Neural cell (in vitro differentiated cells): ENCODE data around the gene MUC2.

Source experiments
- EP300 ChIP-seq: fragments of 450-650 bp; conservative IDR thresholded peaks from 2 replicates; pipeline ENCODE4 v1.6.1; 2014; ENCODE audit warnings: antibody characterized with exemption, mild to moderate bottlenecking, moderate library complexity; ENCODE audit not compliant: poor library complexity, severe bottlenecking
- EZH2 ChIP-seq: fragments of 200-600, 300-800 bp; shearing (Covaris generic), sonication (generic); IDR thresholded peaks from 2 replicates; pipeline ENCODE4 v1.6.1; 2014; ENCODE audit warnings: antibody characterized with exemption, low read length, borderline replicate concordance, mild to moderate bottlenecking; ENCODE audit not compliant: insufficient read depth, poor library complexity, severe bottlenecking
- MXI1 ChIP-seq: fragments of 450-650 bp; conservative IDR thresholded peaks from 2 replicates; pipeline ENCODE4 v1.6.1; 2014; ENCODE audit warnings: antibody characterized with exemption, mild to moderate bottlenecking; ENCODE audit not compliant: poor library complexity, severe bottlenecking
- POLR2AphosphoS5 ChIP-seq: IDR thresholded peaks from 2 replicates; pipeline ENCODE4 v1.6.1; 2012
- SMC3 ChIP-seq: fragments of 450-650 bp; conservative IDR thresholded peaks from 2 replicates; pipeline ENCODE4 v1.6.1; 2014; ENCODE audit warnings: antibody characterized with exemption, mild to moderate bottlenecking, moderate library complexity; ENCODE audit not compliant: poor library complexity
- TAF1 ChIP-seq: IDR thresholded peaks from 2 replicates; pipeline ENCODE4 v1.6.1; 2012; ENCODE audit warnings: low read depth
- TF ChIP-seq, protein P1 (sequence below): fragments of 450-650 bp; IDR thresholded peaks from 2 replicates; pipeline ENCODE4 v1.5.1; 2014; ENCODE audit warnings: antibody characterized with exemption, mild to moderate bottlenecking, moderate library complexity; ENCODE audit not compliant: poor library complexity, severe bottlenecking
- TF ChIP-seq, protein P2 (sequence below): IDR thresholded peaks from 2 replicates; pipeline ENCODE4 v1.6.1; 2012; ENCODE audit warnings: borderline replicate concordance

DNA sequence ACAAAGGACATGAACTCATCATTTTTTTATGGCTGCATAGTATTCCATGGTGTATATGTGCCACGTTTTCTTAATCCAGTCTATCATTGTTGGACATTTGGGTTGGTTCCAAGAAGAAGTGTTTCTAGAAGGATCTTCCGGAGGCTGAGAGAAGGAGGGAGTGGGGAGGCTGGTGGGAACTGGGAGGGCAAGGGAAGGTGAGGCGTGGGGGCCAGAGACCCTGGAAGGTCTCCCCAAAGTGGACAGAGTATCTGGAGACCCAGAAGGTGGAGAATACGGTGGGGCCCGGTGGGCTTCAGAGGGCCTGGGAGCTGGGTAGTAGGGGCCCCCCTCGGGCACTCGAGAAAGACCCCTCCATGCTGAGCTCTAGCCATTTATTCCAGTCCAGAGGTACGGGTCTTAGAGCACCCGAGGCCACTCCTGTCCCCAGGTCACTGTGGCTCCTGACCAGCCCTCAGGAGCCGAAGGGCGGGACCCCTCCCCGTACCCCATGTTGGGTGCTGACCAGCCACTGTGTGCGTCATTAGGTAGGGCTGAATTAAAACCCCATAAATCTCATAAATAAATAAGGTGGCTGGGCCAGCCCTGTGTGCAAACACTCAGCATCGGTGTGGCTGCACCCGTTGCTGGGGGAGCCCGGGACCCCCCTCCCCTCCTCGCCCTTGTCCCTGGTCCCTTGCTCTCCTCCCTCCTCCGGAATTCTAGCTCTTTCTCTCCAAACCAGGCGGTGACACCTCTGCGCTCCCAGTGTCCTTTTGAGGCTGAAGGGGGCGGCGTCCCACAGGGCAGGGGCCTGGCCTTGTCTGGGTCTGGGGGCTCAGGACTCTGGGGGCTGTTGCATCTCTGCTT, 44.3 kb downstream of the MUC2 start:
- TF ChIP-seq EP300, result no peak
- TF ChIP-seq EZH2, result no peak
- no peak for TF ChIP-seq TAF1
- no peak for TF ChIP-seq MXI1
- no peak for TF ChIP-seq SMC3
- TF ChIP-seq, protein P1, sequence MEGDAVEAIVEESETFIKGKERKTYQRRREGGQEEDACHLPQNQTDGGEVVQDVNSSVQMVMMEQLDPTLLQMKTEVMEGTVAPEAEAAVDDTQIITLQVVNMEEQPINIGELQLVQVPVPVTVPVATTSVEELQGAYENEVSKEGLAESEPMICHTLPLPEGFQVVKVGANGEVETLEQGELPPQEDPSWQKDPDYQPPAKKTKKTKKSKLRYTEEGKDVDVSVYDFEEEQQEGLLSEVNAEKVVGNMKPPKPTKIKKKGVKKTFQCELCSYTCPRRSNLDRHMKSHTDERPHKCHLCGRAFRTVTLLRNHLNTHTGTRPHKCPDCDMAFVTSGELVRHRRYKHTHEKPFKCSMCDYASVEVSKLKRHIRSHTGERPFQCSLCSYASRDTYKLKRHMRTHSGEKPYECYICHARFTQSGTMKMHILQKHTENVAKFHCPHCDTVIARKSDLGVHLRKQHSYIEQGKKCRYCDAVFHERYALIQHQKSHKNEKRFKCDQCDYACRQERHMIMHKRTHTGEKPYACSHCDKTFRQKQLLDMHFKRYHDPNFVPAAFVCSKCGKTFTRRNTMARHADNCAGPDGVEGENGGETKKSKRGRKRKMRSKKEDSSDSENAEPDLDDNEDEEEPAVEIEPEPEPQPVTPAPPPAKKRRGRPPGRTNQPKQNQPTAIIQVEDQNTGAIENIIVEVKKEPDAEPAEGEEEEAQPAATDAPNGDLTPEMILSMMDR, result no peak
- no peak for TF ChIP-seq POLR2AphosphoS5
- TF ChIP-seq, protein P2, sequence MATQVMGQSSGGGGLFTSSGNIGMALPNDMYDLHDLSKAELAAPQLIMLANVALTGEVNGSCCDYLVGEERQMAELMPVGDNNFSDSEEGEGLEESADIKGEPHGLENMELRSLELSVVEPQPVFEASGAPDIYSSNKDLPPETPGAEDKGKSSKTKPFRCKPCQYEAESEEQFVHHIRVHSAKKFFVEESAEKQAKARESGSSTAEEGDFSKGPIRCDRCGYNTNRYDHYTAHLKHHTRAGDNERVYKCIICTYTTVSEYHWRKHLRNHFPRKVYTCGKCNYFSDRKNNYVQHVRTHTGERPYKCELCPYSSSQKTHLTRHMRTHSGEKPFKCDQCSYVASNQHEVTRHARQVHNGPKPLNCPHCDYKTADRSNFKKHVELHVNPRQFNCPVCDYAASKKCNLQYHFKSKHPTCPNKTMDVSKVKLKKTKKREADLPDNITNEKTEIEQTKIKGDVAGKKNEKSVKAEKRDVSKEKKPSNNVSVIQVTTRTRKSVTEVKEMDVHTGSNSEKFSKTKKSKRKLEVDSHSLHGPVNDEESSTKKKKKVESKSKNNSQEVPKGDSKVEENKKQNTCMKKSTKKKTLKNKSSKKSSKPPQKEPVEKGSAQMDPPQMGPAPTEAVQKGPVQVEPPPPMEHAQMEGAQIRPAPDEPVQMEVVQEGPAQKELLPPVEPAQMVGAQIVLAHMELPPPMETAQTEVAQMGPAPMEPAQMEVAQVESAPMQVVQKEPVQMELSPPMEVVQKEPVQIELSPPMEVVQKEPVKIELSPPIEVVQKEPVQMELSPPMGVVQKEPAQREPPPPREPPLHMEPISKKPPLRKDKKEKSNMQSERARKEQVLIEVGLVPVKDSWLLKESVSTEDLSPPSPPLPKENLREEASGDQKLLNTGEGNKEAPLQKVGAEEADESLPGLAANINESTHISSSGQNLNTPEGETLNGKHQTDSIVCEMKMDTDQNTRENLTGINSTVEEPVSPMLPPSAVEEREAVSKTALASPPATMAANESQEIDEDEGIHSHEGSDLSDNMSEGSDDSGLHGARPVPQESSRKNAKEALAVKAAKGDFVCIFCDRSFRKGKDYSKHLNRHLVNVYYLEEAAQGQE, result no peak
